ENCODE measurements around the gene MTMR3.
"Not testable (repeated sequence)": the region's sequence is repeated elsewhere in the genome, so short reads cannot be mapped to it uniquely, and the experiment has no call there.

The MTMR3 gene

GRCh38 chr22:30061094-30061493 lies 178.1 kb downstream of the MTMR3 start:
- not testable (repeated sequence) for DNase-seq

- no peak for DNase-seq
Measured at GRCh38 chr22:30062259-30062658, 179.3 kb downstream of the MTMR3 start.

GRCh38 chr22:30062950-30063349 lies 180.0 kb downstream of the MTMR3 start:
- no peak for DNase-seq

GRCh38 chr22:30064172-30064571 lies 181.2 kb downstream of the MTMR3 start:
- no peak for DNase-seq

GRCh38 chr22:30073743-30074142 lies 190.8 kb downstream of the MTMR3 start:
- no peak for DNase-seq

GRCh38 chr22:30074147-30074546 lies 191.2 kb downstream of the MTMR3 start:
- no peak for DNase-seq

- DNase-seq: no peak
Measured at GRCh38 chr22:30074994-30075393, 192.0 kb downstream of the MTMR3 start.

GRCh38 chr22:30077279-30077880 lies 194.4 kb downstream of the MTMR3 start:
- no peak for DNase-seq

- no peak for DNase-seq
Measured at GRCh38 chr22:30078320-30079311, 195.6 kb downstream of the MTMR3 start.

- no peak for DNase-seq
Measured at GRCh38 chr22:30079952-30080533, 197.1 kb downstream of the MTMR3 start, which contains the start of gene HORMAD2. Gene HORMAD2 (plus strand): TSS chr22:30080464. CDS start chr22:30093953, 13,489 bp downstream.

Measured in NCI-H187 treated with DMSO at 0.1 percent for 48 hours (cell line).